Colonic mucosa (tissue), 4 donors: ENCODE measurements around the gene SLC9C1. TPM values are rescaled to one million over a fixed set of nuclear protein-coding genes. Genes with fewer than 3 reads are reported as not detected.

Source experiments
- DNase-seq: peaks from one replicate; pipeline ENCODE4 v3.0.0-alpha.2; 2020
- H3K27ac ChIP-seq: fragments of 200-600 bp; one replicate; pipeline ENCODE4 v1.8.0; 2021
- H3K27me3 ChIP-seq: fragments of 200-600 bp; one replicate; pipeline ENCODE4 v1.8.0; 2021
- H3K36me3 ChIP-seq: fragments of 200-600 bp; one replicate; pipeline ENCODE4 v1.8.0; 2021
- H3K4me1 ChIP-seq: fragments of 200-600 bp; one replicate; pipeline ENCODE4 v1.8.0; 2021; ENCODE audit warnings: mild to moderate bottlenecking
- H3K4me3 ChIP-seq: fragments of 200-600 bp; one replicate; pipeline ENCODE4 v1.8.0; 2021
- H3K9ac ChIP-seq, 2 donors: one replicate each; pipeline ENCODE4 v1.7.0; 2013; ENCODE audit warnings: control low read depth in 2 of 2, low read depth in 2 of 2, low read length in 2 of 2
- H3K9me3 ChIP-seq: fragments of 200-600 bp; one replicate; pipeline ENCODE4 v1.8.0; 2021
- intact Hi-C: fragments of 100-400 bp; cut with DNase I; formaldehyde crosslinking; loops from one replicate; pipeline ENCODE4 v1.14.1; 2022
- total RNA-seq, 2 donors: library from RNA; stranded (reverse); fragmentation: NEBNext Ultra II Directional in 1 of 2; extraction: Animal tissue kit (Norgen Biotek cat#: 25700) in 1 of 2; gene quantifications; one replicate each; pipeline ENCODE4 v1.2.1, GENCODE V29; 2021
- TF ChIP-seq, protein P1 (sequence below): fragments of 200-600 bp; IDR thresholded peaks from one replicate; pipeline ENCODE4 v1.8.0; 2022; ENCODE audit warnings: antibody characterized with exemption, mild to moderate bottlenecking
- donor health status: healthy.
- donor health status: DM: no; HTN: no; CAD: no.
- donor health status: DM: no; HTN: no; CAD: no.

Gene SLC9C1
- total RNA-seq, 2 donors from 2014 or later: 0.13 to 0.15 TPM

DNA sequence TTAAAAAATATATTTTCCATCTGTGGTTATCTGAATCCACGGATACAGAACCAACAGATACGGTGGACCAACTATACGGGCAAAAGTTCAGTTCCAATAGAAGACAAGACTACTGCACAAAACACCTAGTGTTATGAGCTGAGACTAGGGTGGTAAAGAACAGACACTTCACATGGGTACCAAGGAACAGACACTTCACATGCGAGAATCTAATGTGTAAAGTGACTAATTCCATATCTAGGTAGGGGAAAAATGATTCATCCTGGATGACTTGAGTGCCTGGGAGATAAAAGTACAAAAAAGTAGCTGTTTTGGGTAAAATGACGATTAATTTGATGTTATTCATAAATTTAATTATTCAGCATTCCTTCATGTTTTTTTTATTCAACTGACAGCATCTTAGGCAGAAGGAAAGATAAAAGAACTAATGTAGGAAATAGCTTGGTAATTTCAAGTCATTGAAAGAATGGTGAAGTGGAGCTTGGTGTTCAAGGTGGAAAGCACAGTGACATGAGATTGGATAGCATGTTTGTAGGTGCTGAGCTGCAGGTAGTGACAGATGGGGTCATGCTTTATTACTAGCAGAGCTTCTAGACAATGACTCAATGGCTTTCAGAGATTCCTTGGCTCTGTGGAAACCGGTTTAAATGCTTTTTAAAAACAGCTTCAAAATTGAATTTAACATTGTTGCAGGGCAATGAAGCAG lies 44.2 kb upstream of the SLC9C1 start:
- no peak overlapping the region for H3K4me3 ChIP-seq
- TF ChIP-seq, protein P1, sequence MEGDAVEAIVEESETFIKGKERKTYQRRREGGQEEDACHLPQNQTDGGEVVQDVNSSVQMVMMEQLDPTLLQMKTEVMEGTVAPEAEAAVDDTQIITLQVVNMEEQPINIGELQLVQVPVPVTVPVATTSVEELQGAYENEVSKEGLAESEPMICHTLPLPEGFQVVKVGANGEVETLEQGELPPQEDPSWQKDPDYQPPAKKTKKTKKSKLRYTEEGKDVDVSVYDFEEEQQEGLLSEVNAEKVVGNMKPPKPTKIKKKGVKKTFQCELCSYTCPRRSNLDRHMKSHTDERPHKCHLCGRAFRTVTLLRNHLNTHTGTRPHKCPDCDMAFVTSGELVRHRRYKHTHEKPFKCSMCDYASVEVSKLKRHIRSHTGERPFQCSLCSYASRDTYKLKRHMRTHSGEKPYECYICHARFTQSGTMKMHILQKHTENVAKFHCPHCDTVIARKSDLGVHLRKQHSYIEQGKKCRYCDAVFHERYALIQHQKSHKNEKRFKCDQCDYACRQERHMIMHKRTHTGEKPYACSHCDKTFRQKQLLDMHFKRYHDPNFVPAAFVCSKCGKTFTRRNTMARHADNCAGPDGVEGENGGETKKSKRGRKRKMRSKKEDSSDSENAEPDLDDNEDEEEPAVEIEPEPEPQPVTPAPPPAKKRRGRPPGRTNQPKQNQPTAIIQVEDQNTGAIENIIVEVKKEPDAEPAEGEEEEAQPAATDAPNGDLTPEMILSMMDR: no peak
- H3K9me3 ChIP-seq: no peaks in the 10 kb centered on the region
- no peaks in the 10 kb centered on the region for H3K4me1 ChIP-seq
- intact Hi-C loops: loop anchor here (10.0 kb wide), 1 partner anchor 97 kb away; no protein-coding TSS in a partner anchor
- DNase-seq: no peak
- no peak overlapping the region for H3K27ac ChIP-seq
- H3K9ac ChIP-seq: no peak overlapping the region
- H3K36me3 ChIP-seq: no peaks in the 10 kb centered on the region
- H3K27me3 ChIP-seq: no peaks in the 10 kb centered on the region

DNA sequence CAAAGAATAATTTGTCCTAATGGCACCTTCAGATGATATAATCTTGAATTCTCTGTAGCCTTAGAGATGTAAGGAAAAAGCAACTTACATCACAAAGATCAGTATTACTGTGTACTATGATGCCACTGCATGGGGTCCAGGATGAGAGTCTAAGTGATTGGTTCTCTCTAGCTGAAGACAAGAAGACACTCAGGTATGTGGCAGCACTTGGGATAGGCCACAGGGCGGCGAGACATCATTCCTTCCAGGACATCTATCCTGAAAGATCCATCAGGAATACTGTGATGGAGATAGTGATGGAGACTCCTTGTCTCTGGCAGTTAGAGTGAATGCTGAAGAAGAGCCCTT lies 41.4 kb upstream of the SLC9C1 start:
- no peak for DNase-seq
- Histone ChIP-seq H3K27ac (no peak overlapping the region), H3K9ac (no peak overlapping the region), H3K27me3 (no peaks in the 10 kb centered on the region), H3K9me3 (no peaks in the 10 kb centered on the region), H3K4me3 (no peak overlapping the region), H3K4me1 (no peaks in the 10 kb centered on the region), H3K36me3 (no peaks in the 10 kb centered on the region)
- TF ChIP-seq, protein P1: no peak
- intact Hi-C loops: loop anchor here (10.0 kb wide), 1 partner anchor 99 kb away; no protein-coding TSS in a partner anchor

- Histone ChIP-seq H3K9ac (peak overlapping the region in 1 of 2 donors; percentile 49), H3K27ac (no peak overlapping the region), H3K4me3 (no peak overlapping the region), H3K4me1 (no peaks in the 10 kb centered on the region), H3K9me3 (no peaks in the 10 kb centered on the region), H3K27me3 (no peaks in the 10 kb centered on the region), H3K36me3 (no peaks in the 10 kb centered on the region)
- intact Hi-C loops: loop anchor here (10.0 kb wide), 1 partner anchor 100 kb away; no protein-coding TSS in a partner anchor
- no peak for DNase-seq
- TF ChIP-seq, protein P1: no peak
These were observed 40.8 kb upstream of the SLC9C1 start for GRCh38 chr3:112334691-112335433.

DNA sequence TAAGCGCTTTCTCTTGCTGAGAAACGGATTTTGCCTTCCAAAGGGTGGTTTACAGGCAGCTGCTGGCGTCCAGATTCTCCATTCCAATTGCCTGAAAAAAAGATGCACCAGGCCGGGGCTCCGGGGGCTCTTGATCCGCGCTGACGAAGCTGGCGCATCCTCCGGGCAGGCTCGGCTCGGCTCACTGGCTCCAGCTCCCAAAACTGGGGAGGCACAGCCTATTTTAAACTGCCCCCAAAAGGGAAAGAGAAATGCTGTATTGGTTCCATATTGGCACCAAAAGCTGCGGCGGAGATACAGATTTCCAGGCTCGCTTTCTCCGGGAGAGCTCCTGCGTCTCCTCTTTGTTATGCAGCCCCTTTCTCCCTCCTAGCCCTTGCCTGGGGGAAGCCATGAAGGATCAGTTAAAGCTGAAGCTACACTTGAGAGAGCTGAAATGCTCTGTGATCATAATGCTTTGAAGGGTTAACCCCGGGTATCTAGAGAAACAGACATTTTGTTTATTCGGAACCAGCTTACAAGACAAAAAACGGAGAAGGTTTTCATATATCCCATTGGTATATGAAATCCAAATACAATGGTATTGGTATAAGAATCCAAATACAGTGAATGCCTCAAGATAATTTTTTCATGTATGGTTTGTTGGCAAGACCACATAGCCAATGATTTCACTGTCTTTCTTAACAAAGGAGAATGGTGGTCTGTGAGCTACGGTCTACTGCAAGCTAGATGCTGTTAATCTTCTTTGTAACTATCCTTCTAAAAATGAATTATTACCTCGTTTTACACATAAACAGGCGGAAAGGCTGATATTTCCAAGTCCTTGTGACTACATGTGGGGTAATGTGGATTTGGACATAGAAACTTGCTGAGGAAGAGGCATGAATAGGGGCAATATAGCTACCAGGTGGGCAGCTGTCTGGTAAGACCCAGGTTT lies 39.6 kb upstream of the SLC9C1 start:
- no peaks in the 10 kb centered on the region for H3K27me3 ChIP-seq
- no peaks in the 10 kb centered on the region for H3K9me3 ChIP-seq
- H3K4me3 ChIP-seq: peak overlapping the region; percentile 53
- peak overlapping the region; percentile 49 to 64 for H3K9ac ChIP-seq
- H3K36me3 ChIP-seq: no peaks in the 10 kb centered on the region
- TF ChIP-seq, protein P1: no peak
- intact Hi-C loops: loop anchor here (10.0 kb wide), 1 partner anchor 101 kb away; no protein-coding TSS in a partner anchor
- H3K4me1 ChIP-seq: no peaks in the 10 kb centered on the region
- peak overlapping the region; percentile 53 for H3K27ac ChIP-seq
- peak; percentile 35 for DNase-seq

DNA sequence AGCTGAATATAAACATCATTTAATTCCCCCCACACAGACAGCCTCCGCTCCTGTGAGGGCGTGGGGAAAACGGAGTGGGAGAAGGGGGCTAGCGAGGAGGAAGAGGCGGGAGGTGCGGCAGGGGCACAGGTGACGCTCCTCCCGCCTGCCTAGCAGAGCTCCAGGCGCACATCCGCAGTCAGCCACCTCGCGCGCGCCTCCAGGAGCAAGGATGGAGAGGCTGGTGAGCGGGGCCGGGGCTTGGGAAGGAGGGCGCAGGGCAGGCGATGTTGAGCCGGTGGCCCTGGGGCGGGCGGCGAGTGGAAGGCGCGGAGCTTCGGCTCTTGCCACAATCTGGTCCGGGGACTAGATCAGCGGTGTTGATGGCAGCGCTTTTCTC lies 39.0 kb upstream of the SLC9C1 start, which contains the start of gene CD200:
CD200 (plus strand) TSS at position 155 of the 379 bp plus-strand sequence; CDS start at position 212, 57 bp downstream.
- peak within 1 kb of the TSS; percentile 53 for H3K27ac ChIP-seq
- no peaks in the 10 kb centered on the region for H3K27me3 ChIP-seq
- TF ChIP-seq, protein P1: no peak
- H3K4me1 ChIP-seq: no peaks in the 10 kb centered on the region
- DNase-seq: peak; percentile 76
- peak within 1 kb of the TSS; percentile 49 to 64 for H3K9ac ChIP-seq
- intact Hi-C loops: loop anchor here (10.0 kb wide), 1 partner anchor 102 kb away; no protein-coding TSS in a partner anchor
- H3K9me3 ChIP-seq: no peaks in the 10 kb centered on the region
- H3K36me3 ChIP-seq: no peaks in the 10 kb centered on the region
- H3K4me3 ChIP-seq: peak within 1 kb of the TSS; percentile 53
